HG03342 (cell line): Measurements from ENCODE around the gene C6orf47.

Source experiments
- ATAC-seq: cut with Tn5 transposase; IDR thresholded peaks from one replicate; pipeline ENCODE4 v1.9.1; 2021; ENCODE audit warnings: mild to moderate bottlenecking, moderate library complexity; ENCODE audit not compliant: unreplicated experiment

C6orf47 gene

GRCh38 chr6:31639043-31639442 is 21.5 kb downstream of the C6orf47 start:
- no peak for ATAC-seq

GRCh38 chr6:31636698-31637596 is 23.6 kb downstream of the C6orf47 start:
- ATAC-seq = no peak

GRCh38 chr6:31634969-31635575 is 25.5 kb downstream of the C6orf47 start:
- no peak for ATAC-seq

GRCh38 chr6:31634131-31634530 is 26.4 kb downstream of the C6orf47 start:
- ATAC-seq = no peak

- ATAC-seq = no peak
These were observed 27.1 kb downstream of the C6orf47 start for GRCh38 chr6:31633447-31633846.

- ATAC-seq = no peak
These were observed 28.2 kb downstream of the C6orf47 start for GRCh38 chr6:31632279-31632946.

GRCh38 chr6:31631681-31632278 is 28.8 kb downstream of the C6orf47 start:
- no peak for ATAC-seq

GRCh38 chr6:31631209-31631608 is 29.4 kb downstream of the C6orf47 start:
- no peak for ATAC-seq

- no peak for ATAC-seq
These were observed 30.2 kb downstream of the C6orf47 start for GRCh38 chr6:31630177-31630934.

- ATAC-seq = no peak
These were observed 31.6 kb downstream of the C6orf47 start for GRCh38 chr6:31629014-31629413.

- no peak for ATAC-seq
These were observed 32.8 kb downstream of the C6orf47 start for GRCh38 chr6:31627690-31628287.

GRCh38 chr6:31626952-31627351 is 33.6 kb downstream of the C6orf47 start:
- ATAC-seq = no peak

- ATAC-seq = no peak
These were observed 36.5 kb downstream of the C6orf47 start for GRCh38 chr6:31624070-31624469.

- no peak for ATAC-seq
These were observed 37.9 kb downstream of the C6orf47 start for GRCh38 chr6:31622684-31623091.

- no peak for ATAC-seq
These were observed 38.6 kb downstream of the C6orf47 start for GRCh38 chr6:31621991-31622390.

GRCh38 chr6:31621320-31621939 is 39.1 kb downstream of the C6orf47 start:
- ATAC-seq = no peak

GRCh38 chr6:31620586-31621319 is 39.8 kb downstream of the C6orf47 start, which contains the start of gene PRRC2A:
TSS of gene PRRC2A (plus strand) at chr6:31620715. CDS start at chr6:31622790, 2,075 bp downstream.
- ATAC-seq = peak; percentile 46

GRCh38 chr6:31619805-31620585 is 40.6 kb downstream of the C6orf47 start:
- ATAC-seq = peak; percentile 76
